ENCODE data around the gene EMILIN2.
A peak's percentile ranks its signal among the peaks of the same experiment; 100 is the strongest.
"Not testable (repeated sequence)": the region's sequence is repeated elsewhere in the genome, so short reads cannot be mapped to it uniquely, and the experiment has no call there.

EMILIN2 gene

DNA sequence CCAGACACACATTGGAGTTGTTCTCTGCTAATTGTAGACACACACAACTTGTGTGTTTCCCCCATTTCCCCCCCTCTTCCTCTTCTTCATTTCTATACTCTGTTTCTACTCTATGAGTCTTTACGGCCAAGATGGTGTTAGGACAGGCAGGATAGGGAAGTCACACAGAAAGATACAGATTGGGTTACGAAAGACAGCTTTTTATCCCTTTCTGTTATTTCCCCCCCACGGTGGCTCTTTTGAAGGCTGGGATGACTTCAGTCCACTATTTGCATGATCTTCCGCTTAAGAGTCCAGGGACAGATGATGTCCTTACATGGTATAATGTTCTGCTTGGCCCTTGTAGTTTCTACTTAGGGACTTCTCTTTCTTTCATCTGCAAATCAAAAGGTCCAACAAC, 1.6 kb upstream of the EMILIN2 start:
- DNase-seq (ENCODE audit: low spot score) = no peak

GRCh38 chr18:2847317-2848246, 776 bp downstream of the EMILIN2 start:
- no peak for DNase-seq (ENCODE audit: low spot score)

GRCh38 chr18:2848247-2849246, 1.7 kb downstream of the EMILIN2 start:
- DNase-seq (ENCODE audit: low spot score) = peak; percentile 19

DNA sequence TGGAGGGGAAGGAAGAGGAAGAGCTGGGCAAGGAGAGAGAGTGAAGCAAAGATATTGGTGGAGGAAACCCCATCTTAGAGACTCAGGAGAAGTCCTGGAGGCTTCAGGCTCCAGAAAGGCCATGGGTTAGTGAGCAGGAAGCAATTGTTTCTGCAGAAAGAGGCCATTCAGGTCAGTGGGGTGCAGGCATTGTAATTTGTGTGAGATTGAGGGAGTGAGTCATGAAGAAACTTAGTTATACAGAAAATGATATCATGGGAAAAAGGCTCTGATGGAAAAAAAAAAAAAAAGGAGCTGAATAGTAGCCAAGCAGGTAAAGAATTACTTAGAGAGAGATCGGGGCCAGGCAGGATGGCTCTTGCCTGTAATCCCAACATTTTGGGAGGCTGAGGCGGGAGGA, 4.0 kb downstream of the EMILIN2 start:
- no peak for DNase-seq (ENCODE audit: low spot score)

DNA sequence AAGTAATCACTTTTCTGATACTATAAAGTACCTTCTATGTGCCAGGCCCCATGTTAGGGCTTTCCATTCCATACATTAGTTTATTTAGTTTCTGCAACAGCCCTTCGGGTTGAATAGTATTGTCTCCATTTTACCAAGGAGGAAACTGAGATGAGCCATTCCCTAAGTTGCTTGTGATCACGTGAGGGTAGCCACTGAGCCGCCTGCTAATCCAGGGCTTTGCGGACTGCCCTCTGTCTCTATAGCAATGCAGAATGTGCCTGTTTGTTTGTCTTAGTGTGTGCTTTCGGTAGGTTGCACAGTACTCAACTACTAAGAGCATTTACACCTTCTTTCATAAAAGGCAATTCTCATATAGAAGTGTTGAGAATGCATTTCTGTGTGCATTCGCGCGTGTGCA, 5.0 kb downstream of the EMILIN2 start:
- no peak for DNase-seq (ENCODE audit: low spot score)

DNA sequence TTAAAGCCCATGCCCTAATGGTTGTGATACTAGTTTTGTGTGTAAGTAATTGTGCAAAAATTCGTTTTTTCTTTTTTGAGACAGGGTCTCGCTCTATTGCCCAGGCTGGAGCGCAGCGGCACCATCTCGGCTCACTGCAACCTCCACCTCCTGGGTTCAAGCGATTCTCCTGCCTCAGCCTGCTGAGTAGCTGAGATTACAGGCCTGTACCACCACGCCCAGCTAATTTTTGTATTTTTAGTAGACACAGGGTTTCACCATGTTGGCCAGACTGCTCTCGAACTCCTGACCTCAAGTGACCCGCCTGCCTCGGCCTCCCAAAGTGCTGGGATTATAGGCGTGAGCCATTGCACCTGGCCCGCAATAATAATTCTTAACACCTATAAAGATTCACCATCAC, 5.7 kb downstream of the EMILIN2 start:
- not testable (repeated sequence) for DNase-seq (ENCODE audit: low spot score)

- no peak for DNase-seq (ENCODE audit: low spot score)
These were observed 6.5 kb downstream of the EMILIN2 start for GRCh38 chr18:2853173-2853925.

GRCh38 chr18:2853926-2854664, 7.3 kb downstream of the EMILIN2 start:
- DNase-seq (ENCODE audit: low spot score) = no peak

- no peak for DNase-seq (ENCODE audit: low spot score)
These were observed 8.1 kb downstream of the EMILIN2 start for GRCh38 chr18:2854875-2855274.

- DNase-seq (ENCODE audit: low spot score) = no peak
These were observed 8.9 kb downstream of the EMILIN2 start for GRCh38 chr18:2855560-2856350.

- DNase-seq (ENCODE audit: low spot score) = no peak
These were observed 9.9 kb downstream of the EMILIN2 start for GRCh38 chr18:2856547-2857170.

DNA sequence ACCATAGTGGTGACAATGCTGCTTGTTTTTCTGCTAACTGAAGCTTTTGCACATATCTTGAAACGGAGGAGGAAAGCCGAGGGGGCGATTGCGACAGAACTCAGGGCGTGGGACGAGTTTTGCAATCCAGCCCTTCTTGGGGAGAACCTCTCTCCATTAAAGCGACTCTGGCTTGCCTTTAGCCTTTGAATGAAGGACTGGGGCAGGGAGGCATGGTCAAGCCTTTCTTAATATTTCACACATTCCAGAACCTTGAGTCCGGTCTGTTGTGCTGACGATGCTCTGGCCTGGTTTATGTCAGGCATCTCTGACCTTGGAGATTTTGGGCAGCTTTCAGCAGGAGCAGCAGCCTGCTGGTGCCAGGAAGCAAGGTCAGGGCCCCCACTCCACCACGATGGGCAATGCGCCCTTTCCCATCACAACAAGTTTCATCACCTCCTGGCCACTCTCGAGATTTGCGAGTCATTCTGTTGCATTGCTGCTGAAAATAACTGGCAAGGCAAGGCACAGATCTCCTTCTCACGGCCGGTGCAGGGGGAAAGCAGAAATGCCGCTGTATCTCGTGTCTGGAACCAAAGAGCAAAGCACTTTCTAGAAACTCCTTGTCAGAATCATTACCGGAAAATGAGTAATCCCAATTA, 10.8 kb downstream of the EMILIN2 start:
- peak; percentile 43 for DNase-seq (ENCODE audit: low spot score)

DNA sequence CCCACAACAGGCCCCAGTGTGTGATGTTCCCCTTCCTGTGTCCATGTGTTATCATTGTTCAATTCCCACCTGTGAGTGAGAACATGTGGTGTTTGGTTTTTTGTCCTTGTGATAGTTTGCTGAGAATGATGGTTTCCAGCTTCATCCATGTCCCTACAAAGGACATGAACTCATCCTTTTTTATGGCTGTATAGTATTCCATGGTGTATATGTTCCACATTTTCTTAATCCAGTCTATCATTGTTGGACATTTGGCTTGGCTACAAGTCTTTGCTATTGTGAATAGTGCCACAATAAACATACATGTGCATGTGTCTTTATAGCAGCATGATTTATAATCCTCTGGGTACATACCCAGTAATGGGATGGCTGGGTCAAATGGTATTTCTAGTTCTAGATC, 13.6 kb downstream of the EMILIN2 start:
- not testable (repeated sequence) for DNase-seq (ENCODE audit: low spot score)

GRCh38 chr18:2863997-2864396, 17.2 kb downstream of the EMILIN2 start:
- not testable (repeated sequence) for DNase-seq (ENCODE audit: low spot score)

GRCh38 chr18:2866465-2866864, 19.7 kb downstream of the EMILIN2 start:
- not testable (repeated sequence) for DNase-seq (ENCODE audit: low spot score)

DNA sequence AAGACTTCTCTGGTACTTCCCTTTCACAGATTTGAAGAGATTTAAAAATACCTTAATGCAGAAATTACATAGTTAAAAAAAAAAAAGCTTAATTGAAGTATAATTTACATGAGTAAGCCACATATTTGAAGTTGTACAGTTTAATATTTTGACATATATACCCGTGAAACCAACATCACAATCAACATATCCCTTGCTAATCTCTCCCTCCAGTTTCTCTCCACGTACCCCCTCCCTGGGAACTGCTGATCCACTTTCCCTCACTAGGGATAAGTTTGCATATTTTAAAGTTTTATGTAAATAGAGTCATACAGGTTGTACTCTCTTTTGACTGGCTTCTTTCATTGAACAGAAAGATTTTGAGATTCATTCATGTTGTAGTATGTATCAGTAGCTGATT, 22.4 kb downstream of the EMILIN2 start:
- no peak for DNase-seq (ENCODE audit: low spot score)

GRCh38 chr18:2871111-2871720, 24.4 kb downstream of the EMILIN2 start:
- DNase-seq (ENCODE audit: low spot score) = no peak

- no peak for DNase-seq (ENCODE audit: low spot score)
These were observed 25.3 kb downstream of the EMILIN2 start for GRCh38 chr18:2872095-2872494.

GRCh38 chr18:2874765-2875164, 28.0 kb downstream of the EMILIN2 start:
- DNase-seq (ENCODE audit: low spot score) = no peak
